ENCODE measurements around the gene CNFN.

- TF ChIP-seq NANOG (IDR thresholded peaks at IDR 0.05; ENCODE audit: borderline replicate concordance) (no peak), CTCF (conservative IDR thresholded peaks at IDR 0.05; ENCODE audit: low read depth in 2 of 2) (no peak), REST (IDR thresholded peaks at IDR 0.05; ENCODE audit: unreplicated experiment) (no peak), EZH2 (IDR thresholded peaks at IDR 0.05; ENCODE audit: low read depth, unreplicated experiment) (no peak), ETS1 (IDR thresholded peaks at IDR 0.05) (no peak), POLR2AphosphoS5 (IDR thresholded peaks at IDR 0.05; ENCODE audit: low read depth) (no peak)
Measured at GRCh38 chr19:42362342-42362741, 27.8 kb downstream of the CNFN start.
